Measurements from ENCODE around the gene TBX5. TPM values are rescaled to one million over a fixed set of nuclear protein-coding genes. Genes with fewer than 3 reads are reported as not detected.

TBX5 gene
- total RNA-seq, 3 donors from 2014 or later: not detected

- DNase-seq (no peak), ATAC-seq (no peak)
- no peak for TF ChIP-seq CTCF (IDR thresholded peaks at IDR 0.05)
- intact Hi-C loops (cut with DNase I, micrococcal nuclease): no loop called here
- H3K4me1 ChIP-seq (ENCODE audit: low read depth): no peaks in the 10 kb centered on the region
- H3K9me3 ChIP-seq: no peaks in the 10 kb centered on the region
- no peaks in the 10 kb centered on the region for H3K36me3 ChIP-seq (ENCODE audit: low read depth)
- H3K4me3 ChIP-seq: no peak overlapping the region
These were observed 7.7 kb downstream of the TBX5 start for GRCh38 chr12:114397978-114398881.

- Histone ChIP-seq H3K4me1 (ENCODE audit: low read depth) (no peaks in the 10 kb centered on the region), H3K4me3 (no peak overlapping the region), H3K36me3 (ENCODE audit: low read depth) (no peaks in the 10 kb centered on the region), H3K9me3 (no peaks in the 10 kb centered on the region)
- ATAC-seq (no peak), DNase-seq (no peak)
- intact Hi-C loops (cut with DNase I, micrococcal nuclease): no loop called here
- no peak for TF ChIP-seq CTCF (IDR thresholded peaks at IDR 0.05)
These were observed 8.8 kb downstream of the TBX5 start for GRCh38 chr12:114396869-114397719.

GRCh38 chr12:114396153-114396868 is 9.6 kb downstream of the TBX5 start:
- no peak for TF ChIP-seq CTCF (IDR thresholded peaks at IDR 0.05)
- no peaks in the 10 kb centered on the region for H3K4me1 ChIP-seq (ENCODE audit: low read depth)
- ATAC-seq: no peak
- DNase-seq: no peak
- intact Hi-C loops (cut with DNase I, micrococcal nuclease): no loop called here
- H3K36me3 ChIP-seq (ENCODE audit: low read depth): no peaks in the 10 kb centered on the region
- no peaks in the 10 kb centered on the region for H3K9me3 ChIP-seq
- no peak overlapping the region for H3K4me3 ChIP-seq

- Histone ChIP-seq H3K4me3 (no peak overlapping the region), H3K36me3 (ENCODE audit: low read depth) (no peaks in the 10 kb centered on the region), H3K9me3 (no peaks in the 10 kb centered on the region), H3K4me1 (ENCODE audit: low read depth) (no peaks in the 10 kb centered on the region)
- no peak for TF ChIP-seq CTCF (IDR thresholded peaks at IDR 0.05)
- intact Hi-C loops (cut with DNase I, micrococcal nuclease): no loop called here
- DNase-seq (no peak), ATAC-seq (no peak)
These were observed 10.2 kb downstream of the TBX5 start for GRCh38 chr12:114395755-114396152.

- intact Hi-C loops (cut with DNase I, micrococcal nuclease): no loop called here
- no peak for ATAC-seq
- no peaks in the 10 kb centered on the region for H3K4me1 ChIP-seq (ENCODE audit: low read depth)
- DNase-seq: no peak
- no peaks in the 10 kb centered on the region for H3K9me3 ChIP-seq
- no peaks in the 10 kb centered on the region for H3K36me3 ChIP-seq (ENCODE audit: low read depth)
- H3K4me3 ChIP-seq: no peak overlapping the region
- TF ChIP-seq CTCF (IDR thresholded peaks at IDR 0.05): no peak
These were observed 10.7 kb downstream of the TBX5 start for GRCh38 chr12:114395233-114395632.

All from mucosa of descending colon (tissue), 3 donors.